SK-N-SH treated with all-trans-retinoic acid at 6 μM for 48 hours (cell line): ENCODE measurements around the gene SLC25A33.
A peak's percentile ranks its signal among the peaks of the same experiment; 100 is the strongest.

Source experiments
- ATAC-seq: fragments of 200-7000 bp; cut with Tn5 transposase; 3 replicates; pipeline ENCODE4 v1.9.1; 2020; ENCODE audit warnings: mild to moderate bottlenecking, moderate library complexity
- BACH2 ChIP-seq: fragments of 250-450 bp; sonication (Bioruptor Pico); IDR thresholded peaks from 2 replicates; pipeline ENCODE4 v1.9.0; 2021; ENCODE audit warnings: mild to moderate bottlenecking, borderline replicate concordance
- CSDC2 ChIP-seq: fragments of 250-450 bp; sonication (Bioruptor Pico); IDR thresholded peaks from 2 replicates; pipeline ENCODE4 v1.5.0; 2020; ENCODE audit warnings: mild to moderate bottlenecking, moderate library complexity
- ESRRG ChIP-seq: fragments of 250-450 bp; sonication (Bioruptor Pico); IDR thresholded peaks from 2 replicates; pipeline ENCODE4 v1.6.1; 2021; ENCODE audit warnings: mild to moderate bottlenecking
- GLIS3 ChIP-seq: fragments of 250-450 bp; sonication (Bioruptor Pico); IDR thresholded peaks from 2 replicates; pipeline ENCODE4 v1.5.0; 2020; ENCODE audit warnings: mild to moderate bottlenecking, moderate library complexity
- ISL1 ChIP-seq: fragments of 250-450 bp; sonication (Bioruptor Pico); IDR thresholded peaks from 2 replicates; pipeline ENCODE4 v2.1.2; 2022; ENCODE audit warnings: mild to moderate bottlenecking, moderate library complexity
- OSR1 ChIP-seq: fragments of 250-450 bp; sonication (Bioruptor Pico); IDR thresholded peaks from 2 replicates; pipeline ENCODE4 v1.8.0; 2022; ENCODE audit warnings: moderate library complexity, mild to moderate bottlenecking, inconsistent platforms
- PPARA ChIP-seq: fragments of 250-450 bp; sonication (Bioruptor Pico); IDR thresholded peaks from 2 replicates; pipeline ENCODE4 v1.5.0; 2020; ENCODE audit warnings: mild to moderate bottlenecking, borderline replicate concordance
- RARB ChIP-seq: fragments of 250-450 bp; sonication (Bioruptor Pico); IDR thresholded peaks from 2 replicates; pipeline ENCODE4 v1.8.0; 2021; ENCODE audit warnings: mild to moderate bottlenecking, moderate library complexity
- SNAI2 ChIP-seq: fragments of 250-450 bp; sonication (Bioruptor Pico); IDR thresholded peaks from 2 replicates; pipeline ENCODE4 v1.5.0; 2020; ENCODE audit warnings: mild to moderate bottlenecking, moderate library complexity
- TCF4 ChIP-seq: fragments of 250-450 bp; sonication (Bioruptor Pico); IDR thresholded peaks from 2 replicates; pipeline ENCODE4 v1.8.0; 2021; ENCODE audit warnings: mild to moderate bottlenecking, moderate library complexity, borderline replicate concordance
- TOX ChIP-seq: fragments of 250-450 bp; sonication (Bioruptor Pico); IDR thresholded peaks from 2 replicates; pipeline ENCODE4 v1.8.0; 2021; ENCODE audit warnings: mild to moderate bottlenecking, moderate library complexity, borderline replicate concordance
- ZFP3 ChIP-seq: fragments of 250-450 bp; sonication (Bioruptor Pico); IDR thresholded peaks from 2 replicates; pipeline ENCODE4 v1.5.0; 2020; ENCODE audit warnings: mild to moderate bottlenecking, moderate library complexity
- ZFP30 ChIP-seq: fragments of 450-650 bp; formaldehyde crosslinking; IDR thresholded peaks from 2 replicates; pipeline ENCODE4 v1.5.0; 2022; ENCODE audit warnings: mild to moderate bottlenecking, moderate library complexity
- ZNF565 ChIP-seq: fragments of 450-650 bp; formaldehyde crosslinking; conservative IDR thresholded peaks from 2 replicates; pipeline ENCODE4 v1.5.0; 2020; ENCODE audit warnings: low read depth, mild to moderate bottlenecking, moderate library complexity
- ZNF70 ChIP-seq: fragments of 450-650 bp; formaldehyde crosslinking; IDR thresholded peaks from 2 replicates; pipeline ENCODE4 v1.5.0; 2020; ENCODE audit warnings: mild to moderate bottlenecking, moderate library complexity
- ZNF8 ChIP-seq: fragments of 450-650 bp; formaldehyde crosslinking; IDR thresholded peaks from 2 replicates; pipeline ENCODE4 v1.5.0; 2020; ENCODE audit warnings: mild to moderate bottlenecking, moderate library complexity
- TF ChIP-seq, protein P1 (sequence below): fragments of 250-450 bp; sonication (Bioruptor Pico); IDR thresholded peaks from 2 replicates; pipeline ENCODE4 v1.5.1; 2021; ENCODE audit warnings: mild to moderate bottlenecking, moderate library complexity
- TF ChIP-seq, protein P2 (sequence below): fragments of 250-450 bp; sonication (Bioruptor Pico); IDR thresholded peaks from 2 replicates; pipeline ENCODE4 v1.8.0; 2020; ENCODE audit warnings: mild to moderate bottlenecking, moderate library complexity, borderline replicate concordance
- TF ChIP-seq, protein P3 (sequence below): fragments of 250-450 bp; sonication (Bioruptor Pico); IDR thresholded peaks from 2 replicates; pipeline ENCODE4 v1.8.0; 2021; ENCODE audit warnings: low read depth, mild to moderate bottlenecking, moderate library complexity, borderline replicate concordance
- TF ChIP-seq, protein P4 (sequence below): fragments of 250-450 bp; sonication (Bioruptor Pico); IDR thresholded peaks from 2 replicates; pipeline ENCODE4 v1.5.0; 2020; ENCODE audit warnings: mild to moderate bottlenecking, moderate library complexity

The SLC25A33 gene

DNA sequence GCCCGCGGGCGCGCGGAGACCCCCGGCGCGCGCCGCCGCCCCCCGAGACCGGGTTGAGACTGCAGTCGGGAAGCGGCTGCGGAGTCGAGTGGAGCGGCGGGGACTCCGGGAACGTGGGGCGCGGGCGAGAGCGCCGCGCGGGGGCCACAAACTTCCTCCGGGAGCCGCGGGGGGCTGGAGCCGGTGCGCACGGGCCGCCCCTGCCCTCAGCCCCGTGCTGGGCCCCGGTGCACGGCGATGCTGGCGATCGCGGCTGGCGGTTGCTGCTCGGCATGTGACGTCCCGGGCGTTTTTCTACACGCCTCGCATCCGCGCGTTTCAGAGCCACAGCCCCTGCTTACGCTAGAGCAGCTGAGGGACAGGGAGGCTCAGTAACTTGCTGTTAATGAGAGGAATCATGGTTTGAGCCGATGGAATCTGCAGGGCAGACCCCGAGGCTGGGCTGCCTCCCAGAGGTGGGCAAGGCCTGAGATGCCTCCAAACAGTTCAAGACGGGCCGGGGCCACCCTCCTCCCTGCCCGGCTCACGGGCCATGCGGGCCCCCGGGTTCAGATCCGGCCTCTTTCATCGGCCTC, 50.0 kb downstream of the SLC25A33 start:
- ATAC-seq = peak; percentile 20
- TF ChIP-seq, protein P1, sequence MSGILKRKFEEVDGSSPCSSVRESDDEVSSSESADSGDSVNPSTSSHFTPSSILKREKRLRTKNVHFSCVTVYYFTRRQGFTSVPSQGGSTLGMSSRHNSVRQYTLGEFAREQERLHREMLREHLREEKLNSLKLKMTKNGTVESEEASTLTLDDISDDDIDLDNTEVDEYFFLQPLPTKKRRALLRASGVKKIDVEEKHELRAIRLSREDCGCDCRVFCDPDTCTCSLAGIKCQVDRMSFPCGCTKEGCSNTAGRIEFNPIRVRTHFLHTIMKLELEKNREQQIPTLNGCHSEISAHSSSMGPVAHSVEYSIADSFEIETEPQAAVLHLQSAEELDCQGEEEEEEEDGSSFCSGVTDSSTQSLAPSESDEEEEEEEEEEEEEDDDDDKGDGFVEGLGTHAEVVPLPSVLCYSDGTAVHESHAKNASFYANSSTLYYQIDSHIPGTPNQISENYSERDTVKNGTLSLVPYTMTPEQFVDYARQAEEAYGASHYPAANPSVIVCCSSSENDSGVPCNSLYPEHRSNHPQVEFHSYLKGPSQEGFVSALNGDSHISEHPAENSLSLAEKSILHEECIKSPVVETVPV (CRISPR knock-in tag) = no peak
- no peak for TF ChIP-seq TOX (CRISPR knock-in tag)
- no peak for TF ChIP-seq PPARA (CRISPR knock-in tag)
- TF ChIP-seq GLIS3 = no peak
- no peak for TF ChIP-seq ESRRG (CRISPR knock-in tag)
- TF ChIP-seq, protein P2, sequence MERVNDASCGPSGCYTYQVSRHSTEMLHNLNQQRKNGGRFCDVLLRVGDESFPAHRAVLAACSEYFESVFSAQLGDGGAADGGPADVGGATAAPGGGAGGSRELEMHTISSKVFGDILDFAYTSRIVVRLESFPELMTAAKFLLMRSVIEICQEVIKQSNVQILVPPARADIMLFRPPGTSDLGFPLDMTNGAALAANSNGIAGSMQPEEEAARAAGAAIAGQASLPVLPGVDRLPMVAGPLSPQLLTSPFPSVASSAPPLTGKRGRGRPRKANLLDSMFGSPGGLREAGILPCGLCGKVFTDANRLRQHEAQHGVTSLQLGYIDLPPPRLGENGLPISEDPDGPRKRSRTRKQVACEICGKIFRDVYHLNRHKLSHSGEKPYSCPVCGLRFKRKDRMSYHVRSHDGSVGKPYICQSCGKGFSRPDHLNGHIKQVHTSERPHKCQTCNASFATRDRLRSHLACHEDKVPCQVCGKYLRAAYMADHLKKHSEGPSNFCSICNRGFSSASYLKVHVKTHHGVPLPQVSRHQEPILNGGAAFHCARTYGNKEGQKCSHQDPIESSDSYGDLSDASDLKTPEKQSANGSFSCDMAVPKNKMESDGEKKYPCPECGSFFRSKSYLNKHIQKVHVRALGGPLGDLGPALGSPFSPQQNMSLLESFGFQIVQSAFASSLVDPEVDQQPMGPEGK (CRISPR knock-in tag) = no peak

DNA sequence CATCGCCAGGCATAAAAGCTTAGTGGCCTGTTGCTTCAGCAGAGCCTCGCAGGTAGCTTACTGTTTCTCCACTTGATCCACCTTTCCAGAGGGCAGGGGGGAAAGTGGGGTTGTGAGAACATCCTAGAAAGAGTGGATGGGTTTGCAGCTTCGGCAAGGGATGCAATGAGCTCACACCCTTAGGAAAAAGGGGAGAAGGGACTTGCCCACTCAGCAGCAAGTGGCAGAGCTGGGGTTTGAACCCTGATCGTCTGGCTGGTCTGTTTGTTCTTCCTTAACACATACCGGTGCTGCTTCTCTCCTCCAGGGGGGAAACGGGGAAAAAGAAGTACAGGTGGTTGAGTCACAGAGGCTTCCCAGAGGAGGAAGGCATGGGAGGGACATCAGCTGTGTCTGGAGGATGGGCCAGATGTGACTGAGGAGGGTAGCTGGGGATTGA, 50.5 kb downstream of the SLC25A33 start:
- no peak for ATAC-seq
- TF ChIP-seq ZNF70 (no peak), SNAI2 (CRISPR knock-in tag) (no peak), ESRRG (CRISPR knock-in tag) (no peak), ZNF565 (CRISPR knock-in tag) (no peak), RARB (CRISPR knock-in tag) (no peak), ZFP3 (CRISPR knock-in tag) (no peak), TCF4 (no peak), ZFP30 (CRISPR knock-in tag) (no peak)
- TF ChIP-seq, protein P3, sequence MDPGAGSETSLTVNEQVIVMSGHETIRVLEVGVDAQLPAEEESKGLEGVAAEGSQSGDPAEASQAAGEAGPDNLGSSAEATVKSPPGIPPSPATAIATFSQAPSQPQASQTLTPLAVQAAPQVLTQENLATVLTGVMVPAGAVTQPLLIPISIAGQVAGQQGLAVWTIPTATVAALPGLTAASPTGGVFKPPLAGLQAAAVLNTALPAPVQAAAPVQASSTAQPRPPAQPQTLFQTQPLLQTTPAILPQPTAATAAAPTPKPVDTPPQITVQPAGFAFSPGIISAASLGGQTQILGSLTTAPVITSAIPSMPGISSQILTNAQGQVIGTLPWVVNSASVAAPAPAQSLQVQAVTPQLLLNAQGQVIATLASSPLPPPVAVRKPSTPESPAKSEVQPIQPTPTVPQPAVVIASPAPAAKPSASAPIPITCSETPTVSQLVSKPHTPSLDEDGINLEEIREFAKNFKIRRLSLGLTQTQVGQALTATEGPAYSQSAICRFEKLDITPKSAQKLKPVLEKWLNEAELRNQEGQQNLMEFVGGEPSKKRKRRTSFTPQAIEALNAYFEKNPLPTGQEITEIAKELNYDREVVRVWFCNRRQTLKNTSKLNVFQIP = no peak
- TF ChIP-seq, protein P4, sequence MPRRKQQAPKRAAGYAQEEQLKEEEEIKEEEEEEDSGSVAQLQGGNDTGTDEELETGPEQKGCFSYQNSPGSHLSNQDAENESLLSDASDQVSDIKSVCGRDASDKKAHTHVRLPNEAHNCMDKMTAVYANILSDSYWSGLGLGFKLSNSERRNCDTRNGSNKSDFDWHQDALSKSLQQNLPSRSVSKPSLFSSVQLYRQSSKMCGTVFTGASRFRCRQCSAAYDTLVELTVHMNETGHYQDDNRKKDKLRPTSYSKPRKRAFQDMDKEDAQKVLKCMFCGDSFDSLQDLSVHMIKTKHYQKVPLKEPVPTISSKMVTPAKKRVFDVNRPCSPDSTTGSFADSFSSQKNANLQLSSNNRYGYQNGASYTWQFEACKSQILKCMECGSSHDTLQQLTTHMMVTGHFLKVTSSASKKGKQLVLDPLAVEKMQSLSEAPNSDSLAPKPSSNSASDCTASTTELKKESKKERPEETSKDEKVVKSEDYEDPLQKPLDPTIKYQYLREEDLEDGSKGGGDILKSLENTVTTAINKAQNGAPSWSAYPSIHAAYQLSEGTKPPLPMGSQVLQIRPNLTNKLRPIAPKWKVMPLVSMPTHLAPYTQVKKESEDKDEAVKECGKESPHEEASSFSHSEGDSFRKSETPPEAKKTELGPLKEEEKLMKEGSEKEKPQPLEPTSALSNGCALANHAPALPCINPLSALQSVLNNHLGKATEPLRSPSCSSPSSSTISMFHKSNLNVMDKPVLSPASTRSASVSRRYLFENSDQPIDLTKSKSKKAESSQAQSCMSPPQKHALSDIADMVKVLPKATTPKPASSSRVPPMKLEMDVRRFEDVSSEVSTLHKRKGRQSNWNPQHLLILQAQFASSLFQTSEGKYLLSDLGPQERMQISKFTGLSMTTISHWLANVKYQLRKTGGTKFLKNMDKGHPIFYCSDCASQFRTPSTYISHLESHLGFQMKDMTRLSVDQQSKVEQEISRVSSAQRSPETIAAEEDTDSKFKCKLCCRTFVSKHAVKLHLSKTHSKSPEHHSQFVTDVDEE = no peak
- TF ChIP-seq, protein P1 (CRISPR knock-in tag) = no peak

DNA sequence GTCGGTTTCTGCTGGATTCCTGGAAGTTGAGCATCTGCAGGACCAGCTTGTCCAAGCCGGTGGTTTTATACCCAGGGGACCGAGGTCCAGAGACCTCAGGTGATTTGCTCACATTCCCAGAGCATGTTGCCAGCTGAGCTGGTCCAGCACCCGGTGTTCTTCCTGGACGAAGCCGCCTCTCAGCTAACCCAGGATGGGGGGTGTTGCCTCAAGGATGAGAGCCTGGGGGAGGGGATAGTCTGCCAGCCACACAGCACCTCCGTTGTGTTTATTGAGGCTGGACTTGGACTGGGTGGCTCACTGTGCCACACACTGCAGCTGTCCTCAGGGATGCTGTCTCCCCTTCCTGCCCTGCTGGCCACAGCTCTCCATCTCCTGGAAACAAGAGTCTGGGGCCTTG, 50.9 kb downstream of the SLC25A33 start:
- no peak for ATAC-seq
- no peak for TF ChIP-seq ISL1 (CRISPR knock-in tag)
- TF ChIP-seq TOX (CRISPR knock-in tag) = no peak
- TF ChIP-seq, protein P4 = no peak
- TF ChIP-seq OSR1 (CRISPR knock-in tag) = no peak
- no peak for TF ChIP-seq CSDC2
- no peak for TF ChIP-seq GLIS3
- TF ChIP-seq TCF4 = no peak
- TF ChIP-seq, protein P2 (CRISPR knock-in tag) = no peak
- TF ChIP-seq RARB (CRISPR knock-in tag) = no peak
- TF ChIP-seq BACH2 = no peak
- no peak for TF ChIP-seq ZNF8 (CRISPR knock-in tag)
- TF ChIP-seq, protein P1 (CRISPR knock-in tag) = no peak
- no peak for TF ChIP-seq ZFP30 (CRISPR knock-in tag)
